ENCODE data around the gene OLIG3. TPM values are rescaled to one million over a fixed set of nuclear protein-coding genes. Genes with fewer than 3 reads are reported as not detected.

Gene OLIG3
- total and polyA plus RNA-seq, 2 of the 8 experiments (the other 6 are each of a cell fraction or from before 2014, with no cell fraction given) = 0.60 to 1.3 TPM

DNA sequence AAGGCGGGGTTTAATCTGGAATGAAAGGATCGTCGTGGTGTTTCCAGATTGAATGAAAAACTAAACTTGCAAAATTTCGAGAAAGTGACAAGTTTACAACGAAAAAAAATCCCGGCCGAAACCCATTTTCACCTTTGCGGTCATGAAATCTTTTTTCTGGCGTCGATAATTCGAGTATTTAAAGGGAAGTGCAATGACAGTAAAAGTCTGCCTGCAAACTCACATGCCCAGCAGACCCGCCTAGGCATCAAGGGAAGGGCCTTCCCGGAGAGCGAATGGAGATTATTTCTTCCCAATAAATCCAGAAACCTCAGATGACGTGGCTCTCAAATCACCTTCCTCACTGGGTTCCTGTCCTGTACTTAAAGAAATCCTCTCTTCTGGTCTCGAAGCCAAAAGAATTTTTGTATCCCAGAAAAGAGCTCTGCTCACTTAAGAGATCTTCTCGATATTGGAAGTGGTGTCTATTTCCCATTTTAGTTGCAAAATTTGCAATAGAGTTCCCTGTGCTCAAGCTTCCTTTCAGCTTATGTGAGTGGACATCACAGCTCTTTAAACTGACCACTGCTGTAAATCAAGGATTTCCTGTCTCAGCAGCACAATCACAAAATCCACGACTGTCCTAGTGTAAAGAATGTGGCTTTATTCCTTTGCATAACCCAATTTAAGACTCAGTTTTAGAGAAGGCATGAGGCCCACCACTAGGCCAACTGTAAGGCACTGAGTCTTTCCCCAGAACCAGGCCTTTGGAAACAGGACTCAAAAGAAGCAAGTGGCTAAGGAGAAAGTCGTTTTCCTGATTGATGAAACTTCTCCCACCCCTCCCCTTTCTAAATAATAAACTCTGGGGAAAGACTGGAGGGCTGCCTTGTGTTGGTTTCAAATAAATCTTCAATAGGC is 3.9 kb downstream of the OLIG3 start:
- H3K14ac ChIP-seq (ENCODE audit: insufficient read length) = no peak overlapping the region
- H3K4me1 ChIP-seq (replicated peaks in 1 of 4; ENCODE audit: control insufficient read depth in 3 of 4, insufficient read depth in 4 of 4, low read length in 3 of 4) = peaks cover 12 to 51% (median 27%) of the 10 kb centered on the region in 4 experiments
- ChIA-PET POLR2A (ENCODE audit: partially characterized antibody) (interaction anchor here (1.6 kb wide), 1 partner anchor 7 kb away, joined by 7 read pairs; no protein-coding TSS in a partner anchor), CTCF (ENCODE audit: partially characterized antibody) (interaction anchor here (1.9 to 8.0 kb wide), 2 partner anchors 80 to 99 kb away, joined by 8 to 62 read pairs; no protein-coding TSS in a partner anchor)
- TF ChIP-seq RNF2 (IDR thresholded peaks at IDR 0.05; ENCODE audit: borderline replicate concordance, low read depth, low read length, missing control alignments, poor library complexity, severe bottlenecking) = peak; percentile 31
- 0 out of 2 replicates have a peak, but pooled peaks have one; percentile 4 for TF ChIP-seq SP1 (IDR thresholded peaks at IDR 0.05; ENCODE audit: low read depth, low read length)
- TF ChIP-seq TAF1 (IDR thresholded peaks at IDR 0.05; ENCODE audit: low read depth, low read length) = 0 out of 2 replicates have a peak, but pooled peaks have one; percentile 2
- no peak for TF ChIP-seq JUND (IDR thresholded peaks at IDR 0.05; ENCODE audit: low read length)
- H3K18ac ChIP-seq (ENCODE audit: extremely low read depth, low read length) = no peak overlapping the region; the same call in 1 of the 2 replicates
- H3K27me3 ChIP-seq (replicated peaks in 1 of 4; ENCODE audit: control insufficient read depth in 3 of 4, extremely low read depth in 1 of 4, insufficient read depth in 3 of 4, low read length in 3 of 4) = peaks cover 48 to 100% (median 90%) of the 10 kb centered on the region in 4 experiments
- H3K23me2 ChIP-seq (ENCODE audit: low read depth, low read length) = peaks cover 34% of the 10 kb centered on the region
- H3K79me2 ChIP-seq (ENCODE audit: control insufficient read depth in 1 of 2, insufficient read depth in 2 of 2, low read length in 2 of 2) = no peaks in the 10 kb centered on the region
- FAIRE-seq (peak; percentile 28), DNase-seq (ENCODE audit: low read depth in 1 of 2, low spot score in 2 of 2) (no peak)
- no peak overlapping the region for H3K9ac ChIP-seq (replicated peaks in 1 of 4; ENCODE audit: extremely low read depth in 1 of 4, low read depth in 3 of 4, low read length in 3 of 4)
- H3K9me3 ChIP-seq (ENCODE audit: insufficient read depth in 2 of 2, low read depth in 1 of 2, low read length in 1 of 2) = no peaks in the 10 kb centered on the region
- no peaks in the 10 kb centered on the region for H3K36me3 ChIP-seq (ENCODE audit: control insufficient read depth in 2 of 4, insufficient read depth in 4 of 4, low read length in 3 of 4)
- H3K79me1 ChIP-seq (ENCODE audit: low read depth, low read length) = no peaks in the 10 kb centered on the region
- no peak overlapping the region for H3K56ac ChIP-seq (replicated peaks; ENCODE audit: insufficient read length, low read depth, low read length)
- 4% methylated on average over 19 of the region's 19 CpGs; no CpG with 5 or more reads in 1 of the 2 experiments for WGBS, 2 experiments (ENCODE audit: extremely low coverage in 1 of 2, insufficient coverage in 1 of 2, insufficient read length in 1 of 2, insufficient replicate concordance in 2 of 2, low coverage in 1 of 2, low lambda C conversion rate in 2 of 2, missing lambda C conversion rate in 1 of 2)
- no peak overlapping the region for H2BK20ac ChIP-seq (ENCODE audit: low read length)
- no peak overlapping the region for H4K5ac ChIP-seq (ENCODE audit: insufficient read length, low read depth, low read length)
- 0 out of 2 replicates have a peak overlapping the region, but pooled peaks have one; percentile 47 for H2AFZ ChIP-seq (ENCODE audit: low read length)
- peak overlapping the region; percentile 54; the same call in 1 of the 2 replicates for H2BK15ac ChIP-seq (ENCODE audit: low read length)
- no peak overlapping the region for H3K4ac ChIP-seq (replicated peaks; ENCODE audit: insufficient read length, low read depth, low read length)
- peak overlapping the region; percentile 34 to 71 (median 62); a peak in 7 of 8 replicates for H3K4me3 ChIP-seq (ENCODE audit: extremely low read depth in 1 of 4, insufficient read depth in 2 of 4, low read depth in 3 of 4, low read length in 4 of 4)
- H2BK120ac ChIP-seq (replicated peaks; ENCODE audit: low read depth, low read length) = no peak overlapping the region
- no peak overlapping the region for H4K8ac ChIP-seq (ENCODE audit: extremely low read depth, insufficient read depth, low read length)
- H2BK12ac ChIP-seq (ENCODE audit: low read depth, low read length) = peak overlapping the region; percentile 13; the same call in 1 of the 2 replicates
- H4K91ac ChIP-seq (replicated peaks; ENCODE audit: insufficient read length, low read length) = no peak overlapping the region
- H2BK5ac ChIP-seq (ENCODE audit: low read depth, low read length) = 0 out of 2 replicates have a peak overlapping the region, but pooled peaks have one; percentile 39
- peak overlapping the region; percentile 90 to 91 for H3K4me2 ChIP-seq (ENCODE audit: insufficient read depth in 1 of 2, low read depth in 2 of 2, low read length in 2 of 2)
- no peaks in the 10 kb centered on the region for H4K20me1 ChIP-seq (replicated peaks in 1 of 2; ENCODE audit: control insufficient read depth in 1 of 2, insufficient read depth in 2 of 2, low read length in 2 of 2)
- H3K27ac ChIP-seq (ENCODE audit: low read depth, low read length) = no peak overlapping the region
- no peak overlapping the region for H2AK5ac ChIP-seq (ENCODE audit: low read depth, low read length)
- no peak overlapping the region for H3K23ac ChIP-seq (ENCODE audit: insufficient read length)
